H9 (cell line): ENCODE data around the gene PCCB. TPM values are rescaled to one million over a fixed set of nuclear protein-coding genes. Genes with fewer than 3 reads are reported as not detected.

Source experiments
- DNase-seq: peaks from one replicate; pipeline ENCODE4 v3.0.0-alpha.2; 2017
- H2AFZ ChIP-seq: one replicate; pipeline ENCODE4 v1.6.1; 2013; ENCODE audit warnings: mild to moderate bottlenecking, low read length, control low read depth, moderate library complexity
- H2AK5ac ChIP-seq: 2 replicates; pipeline ENCODE4 v1.6.1; 2013; ENCODE audit warnings: low read length, control low read depth, mixed read lengths; ENCODE audit not compliant: insufficient read length
- H2BK120ac ChIP-seq: one replicate; pipeline ENCODE4 v1.6.1; 2013; ENCODE audit warnings: low read depth, mild to moderate bottlenecking, low read length, control low read depth, inconsistent platforms; ENCODE audit not compliant: poor library complexity, severe bottlenecking
- H2BK12ac ChIP-seq: 2 replicates; pipeline ENCODE4 v1.6.1; 2013; ENCODE audit warnings: low read length, control low read depth, mixed read lengths, low read depth; ENCODE audit not compliant: insufficient read length
- H2BK15ac ChIP-seq: 2 replicates; pipeline ENCODE4 v1.6.1; 2013; ENCODE audit warnings: low read depth, low read length, control low read depth
- H2BK20ac ChIP-seq: one replicate; pipeline ENCODE4 v1.6.1; 2013; ENCODE audit warnings: low read depth, mild to moderate bottlenecking, low read length, control low read depth, inconsistent platforms; ENCODE audit not compliant: poor library complexity, severe bottlenecking
- H2BK5ac ChIP-seq: 2 replicates; pipeline ENCODE4 v1.6.1; 2013; ENCODE audit warnings: low read length, control low read depth, mixed read lengths; ENCODE audit not compliant: insufficient read length
- H3K14ac ChIP-seq: 2 replicates; pipeline ENCODE4 v1.6.1; 2013; ENCODE audit warnings: low read length, control low read depth; ENCODE audit not compliant: insufficient read depth
- H3K18ac ChIP-seq: 2 replicates; pipeline ENCODE4 v1.6.1; 2013; ENCODE audit warnings: low read depth, mild to moderate bottlenecking, mixed read lengths, low read length, control low read depth; ENCODE audit not compliant: insufficient read length
- H3K23ac ChIP-seq: 2 replicates; pipeline ENCODE4 v1.6.1; 2013; ENCODE audit warnings: low read length, control low read depth, mixed read lengths, low read depth; ENCODE audit not compliant: insufficient read length
- H3K23me2 ChIP-seq: 2 replicates; pipeline ENCODE4 v1.6.1; 2013; ENCODE audit warnings: low read depth, mild to moderate bottlenecking, mixed read lengths, low read length, control low read depth; ENCODE audit not compliant: insufficient read length, poor library complexity, severe bottlenecking
- H3K27ac ChIP-seq: 2 replicates; pipeline ENCODE4 v1.5.1; 2013; ENCODE audit warnings: low read length, control low read depth, mixed read lengths, low read depth; ENCODE audit not compliant: insufficient read length
- H3K27me3 ChIP-seq: 2 replicates; pipeline ENCODE4 v1.6.1; 2013; ENCODE audit warnings: low read length, control low read depth, inconsistent platforms; ENCODE audit not compliant: insufficient read depth
- H3K4ac ChIP-seq: 2 replicates; pipeline ENCODE4 v1.6.1; 2013; ENCODE audit warnings: low read depth, mild to moderate bottlenecking, control low read depth, inconsistent platforms, low read length, moderate library complexity
- H3K4me1 ChIP-seq: 2 replicates; pipeline ENCODE4 v1.6.1; 2013; ENCODE audit warnings: low read length, control low read depth, inconsistent platforms; ENCODE audit not compliant: insufficient read depth
- H3K4me2 ChIP-seq: 2 replicates; pipeline ENCODE4 v1.6.1; 2013; ENCODE audit warnings: low read length, control low read depth, mixed read lengths; ENCODE audit not compliant: insufficient read length, insufficient read depth
- H3K56ac ChIP-seq: 2 replicates; pipeline ENCODE4 v1.6.1; 2013; ENCODE audit warnings: low read depth, mild to moderate bottlenecking, mixed read lengths, low read length, control low read depth; ENCODE audit not compliant: insufficient read length
- H3K79me1 ChIP-seq: 2 replicates; pipeline ENCODE4 v1.6.1; 2013; ENCODE audit warnings: low read depth, mild to moderate bottlenecking, moderate library complexity, low read length, control low read depth, inconsistent platforms; ENCODE audit not compliant: insufficient read depth, poor library complexity, severe bottlenecking
- H3K79me2 ChIP-seq: 2 replicates; pipeline ENCODE4 v1.6.1; 2013; ENCODE audit warnings: low read length, control low read depth, inconsistent platforms; ENCODE audit not compliant: insufficient read depth
- H3K9ac ChIP-seq: 2 replicates; pipeline ENCODE4 v1.6.1; 2013; ENCODE audit warnings: low read length, control low read depth, mixed read lengths; ENCODE audit not compliant: insufficient read length; ENCODE audit errors: extremely low read depth
- H3K9me3 ChIP-seq: one replicate; pipeline ENCODE4 v1.6.1; 2013; ENCODE audit warnings: low read depth, low read length, inconsistent platforms; ENCODE audit not compliant: control insufficient read depth
- H3T11ph ChIP-seq: one replicate; pipeline ENCODE4 v1.6.1; 2013; ENCODE audit warnings: mild to moderate bottlenecking, low read length, control low read depth, inconsistent platforms
- H4K20me1 ChIP-seq: one replicate; pipeline ENCODE4 v1.6.1; 2013; ENCODE audit not compliant: control insufficient read depth, insufficient read length, insufficient read depth
- H4K5ac ChIP-seq: 2 replicates; pipeline ENCODE4 v1.6.1; 2013; ENCODE audit warnings: low read depth, mild to moderate bottlenecking, mixed read lengths, low read length, control low read depth; ENCODE audit not compliant: insufficient read length
- H4K8ac ChIP-seq: replicated peaks from 2 replicates; pipeline ENCODE4 v1.6.1; 2013; ENCODE audit warnings: low read length, control low read depth, mixed read lengths, low read depth; ENCODE audit not compliant: insufficient read length
- H4K91ac ChIP-seq: 2 replicates; pipeline ENCODE4 v1.6.1; 2013; ENCODE audit warnings: low read depth, mild to moderate bottlenecking, moderate library complexity, mixed read lengths, low read length, control low read depth; ENCODE audit not compliant: insufficient read length
- H3K27ac Mint-ChIP-seq, 3 experiments: 2 replicates in 2 of 3; 3 replicates in 1 of 3; pipeline ENCODE4 v1.8.0; 2020 to 2021; ENCODE audit warnings: mixed read lengths in 3 of 3, mild to moderate bottlenecking in 1 of 3, moderate library complexity in 1 of 3
- H3K27me3 Mint-ChIP-seq: 2 replicates; pipeline ENCODE4 v1.8.0; 2021; ENCODE audit warnings: low read depth, mild to moderate bottlenecking, moderate library complexity, mixed read lengths
- H3K36me3 Mint-ChIP-seq, 3 experiments: 2 replicates in 2 of 3; 3 replicates in 1 of 3; pipeline ENCODE4 v1.8.0; 2020 to 2021; ENCODE audit warnings: low read depth in 3 of 3, mixed read lengths in 3 of 3; ENCODE audit not compliant: insufficient read depth in 1 of 3
- H3K4me1 Mint-ChIP-seq, 2 experiments: 2 replicates each; pipeline ENCODE4 v1.8.0; 2020; ENCODE audit warnings: mixed read lengths in 2 of 2
- H3K4me3 Mint-ChIP-seq, 2 experiments: 2 replicates in 1 of 2; 3 replicates in 1 of 2; pipeline ENCODE4 v1.8.0; 2020 to 2021; ENCODE audit warnings: mild to moderate bottlenecking in 2 of 2, mixed read lengths in 2 of 2, moderate library complexity in 1 of 2
- H3K9me3 Mint-ChIP-seq, 2 experiments: 2 replicates in 1 of 2; 3 replicates in 1 of 2; pipeline ENCODE4 v1.8.0; 2020; ENCODE audit warnings: mild to moderate bottlenecking in 2 of 2, mixed read lengths in 2 of 2, moderate library complexity in 1 of 2
- CTCF ChIP-seq: fragments of 200-600 bp; sonication (generic); conservative IDR thresholded peaks from 3 replicates; pipeline ENCODE4 v1.8.0; 2021; ENCODE audit warnings: antibody characterized with exemption, mild to moderate bottlenecking
- WGBS: extraction: QIAGEN DNeasy Blood & Tissue Kit; methylation state at CpG from one replicate; pipeline ENCODE4 v1.1.7; 2013; ENCODE audit warnings: missing lambda C conversion rate, low lambda C conversion rate, mixed read lengths; ENCODE audit not compliant: insufficient read length; ENCODE audit errors: extremely low coverage; 5-methylcytosine and 5-hydroxymethylcytosine counted together
- total RNA-seq: library from RNA; stranded (reverse); gene quantifications from 2 replicates; pipeline ENCODE4 v1.2.1, GENCODE V29; 2021

Gene PCCB
- total RNA-seq, 1 experiment from 2014 or later: 68.9 TPM

- no peak for TF ChIP-seq CTCF
- Histone ChIP-seq H3K18ac (no peak overlapping the region), H3K27me3 (no peaks in the 10 kb centered on the region), H2BK20ac (no peak overlapping the region), H4K20me1 (no peaks in the 10 kb centered on the region), H3T11ph (no peak overlapping the region), H2BK15ac (no peak overlapping the region), H2BK12ac (no peak overlapping the region), H3K4me2 (no peak overlapping the region), H4K8ac (no peak overlapping the region), H3K79me2 (no peaks in the 10 kb centered on the region), H3K4ac (no peak overlapping the region), H3K56ac (no peak overlapping the region), H3K9me3 (no peaks in the 10 kb centered on the region), H4K5ac (no peak overlapping the region), H3K4me1 (peaks cover 7% of the 10 kb centered on the region; the same call in 1 of the 2 replicates), H3K23ac (no peak overlapping the region), H3K14ac (no peak overlapping the region), H2AK5ac (no peak overlapping the region), H3K27ac (no peak overlapping the region), H2BK5ac (no peak overlapping the region), H3K23me2 (no peaks in the 10 kb centered on the region), H2AFZ (no peak overlapping the region), H4K91ac (no peak overlapping the region), H2BK120ac (no peak overlapping the region), H3K79me1 (no peaks in the 10 kb centered on the region), H3K9ac (no peak overlapping the region)
- peaks cover 30 to 41% (median 38%) of the 10 kb centered on the region in 3 experiments for H3K36me3 Mint-ChIP-seq
- no peak overlapping the region; a peak in 1 of 7 replicates for H3K27ac Mint-ChIP-seq
- no peaks in the 10 kb centered on the region for H3K27me3 Mint-ChIP-seq
- H3K9me3 Mint-ChIP-seq: no peaks in the 10 kb centered on the region
- WGBS: no CpG with 5 or more reads among the region's 2 CpGs
- peaks cover 21 to 24% of the 10 kb centered on the region in 2 experiments for H3K4me1 Mint-ChIP-seq
- no peak overlapping the region for H3K4me3 Mint-ChIP-seq
- no peak for DNase-seq
These were observed 50.3 kb downstream of the PCCB start for GRCh38 chr3:136300444-136300843.
